HG02623 (cell line): ENCODE measurements around the gene FN1.

ENCODE experiments used
- ATAC-seq: cut with Tn5 transposase; IDR thresholded peaks from one replicate; pipeline ENCODE4 v1.9.1; 2021; ENCODE audit warnings: moderate library complexity; ENCODE audit not compliant: unreplicated experiment

Gene FN1

DNA sequence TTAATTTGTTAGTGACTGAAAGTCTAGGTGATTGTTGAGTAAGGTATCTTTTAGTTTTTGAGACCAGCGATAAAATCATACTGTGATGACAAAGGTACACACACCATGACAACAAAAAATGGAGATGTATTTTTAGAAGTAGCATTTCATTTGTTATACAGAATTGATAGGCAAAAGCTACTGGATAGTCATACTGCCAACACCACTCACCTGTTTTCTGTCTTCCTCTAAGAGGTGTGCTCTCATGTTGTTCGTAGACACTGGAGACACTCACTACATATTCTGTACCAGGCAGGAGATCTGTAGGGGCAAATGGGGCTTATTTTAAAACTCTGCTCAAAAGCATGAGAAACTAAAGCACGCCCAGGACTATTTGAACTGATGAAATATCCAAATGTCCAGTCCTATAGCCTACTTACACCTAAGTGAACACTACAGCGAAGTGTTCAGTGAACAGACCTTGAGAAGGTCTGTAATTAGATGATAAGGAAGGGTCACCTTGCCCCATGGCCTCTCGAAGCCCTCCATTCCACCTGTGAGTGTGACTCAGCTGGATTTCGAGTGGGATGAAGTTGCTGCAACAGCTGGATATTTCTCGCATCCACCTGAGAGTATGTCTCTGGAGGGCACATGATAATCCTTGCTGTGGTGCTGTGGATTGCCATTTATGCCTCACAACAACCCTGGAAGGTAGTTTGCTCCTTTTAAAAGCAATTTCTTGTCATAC is 47.7 kb downstream of the FN1 start:
- no peak for ATAC-seq

DNA sequence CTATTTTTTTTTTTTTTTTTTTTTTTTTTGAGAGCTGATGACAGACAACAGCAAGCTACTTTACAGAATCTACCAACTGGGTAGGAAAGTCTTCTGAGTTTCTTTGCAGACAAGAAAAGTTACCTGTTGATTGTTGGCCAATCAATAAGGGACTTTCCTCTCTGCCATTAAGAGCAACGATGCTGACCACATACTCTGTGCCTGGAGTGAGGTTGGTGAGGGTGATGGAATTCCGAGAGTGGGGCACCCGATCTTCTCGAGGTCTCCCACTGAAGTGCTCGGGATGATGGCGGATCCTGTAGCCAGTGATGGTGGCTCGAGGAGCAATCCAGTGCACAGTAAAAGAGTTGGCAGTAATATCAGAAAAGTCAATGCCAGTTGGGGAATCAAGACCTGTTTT is 49.3 kb downstream of the FN1 start:
- ATAC-seq, result no peak

DNA sequence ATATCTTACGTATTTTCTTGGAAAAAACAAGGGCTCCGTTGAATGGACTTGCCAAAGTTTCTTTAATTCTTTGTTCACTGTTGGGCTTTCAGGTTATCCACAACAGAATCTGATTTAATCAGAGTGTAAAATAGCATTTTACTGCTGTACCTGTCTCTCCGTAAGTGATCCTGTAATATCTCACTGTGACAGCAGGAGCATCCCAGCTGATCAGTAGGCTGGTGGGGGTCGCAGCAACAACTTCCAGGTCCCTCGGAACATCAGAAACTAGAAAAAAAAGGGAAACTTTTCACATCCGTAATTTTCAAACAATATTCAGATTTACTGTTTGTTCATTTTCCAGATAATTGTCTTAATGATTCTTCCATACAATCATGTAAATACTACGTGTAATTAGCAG is 51.2 kb downstream of the FN1 start:
- no peak for ATAC-seq

DNA sequence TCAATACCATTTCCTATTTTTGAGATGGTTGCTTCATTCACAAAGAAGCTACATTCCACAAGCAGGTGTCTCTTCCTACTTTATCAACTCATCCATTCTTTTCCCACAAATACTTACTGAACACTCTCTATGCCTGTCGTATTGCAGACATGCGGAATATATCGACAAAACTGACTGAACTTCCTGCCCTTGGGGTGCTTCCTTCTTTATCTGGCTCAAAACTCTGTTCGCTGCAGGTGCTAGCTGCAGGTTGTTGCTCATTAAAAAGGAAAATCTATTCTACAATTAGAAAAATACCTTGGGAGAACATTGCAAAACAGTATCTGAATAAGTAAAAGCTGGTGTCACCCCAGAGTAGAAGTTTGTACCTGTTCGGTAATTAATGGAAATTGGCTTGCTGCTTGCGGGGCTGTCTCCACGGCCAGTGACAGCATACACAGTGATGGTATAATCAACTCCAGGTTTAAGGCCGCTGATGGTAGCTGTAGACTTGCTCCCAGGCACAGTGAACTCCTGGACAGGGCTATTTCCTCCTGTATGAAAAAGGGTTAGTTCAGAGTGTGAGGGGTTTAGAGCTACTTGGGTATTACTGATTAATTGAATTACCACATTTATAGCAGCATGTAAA is 52.1 kb downstream of the FN1 start:
- no peak for ATAC-seq

DNA sequence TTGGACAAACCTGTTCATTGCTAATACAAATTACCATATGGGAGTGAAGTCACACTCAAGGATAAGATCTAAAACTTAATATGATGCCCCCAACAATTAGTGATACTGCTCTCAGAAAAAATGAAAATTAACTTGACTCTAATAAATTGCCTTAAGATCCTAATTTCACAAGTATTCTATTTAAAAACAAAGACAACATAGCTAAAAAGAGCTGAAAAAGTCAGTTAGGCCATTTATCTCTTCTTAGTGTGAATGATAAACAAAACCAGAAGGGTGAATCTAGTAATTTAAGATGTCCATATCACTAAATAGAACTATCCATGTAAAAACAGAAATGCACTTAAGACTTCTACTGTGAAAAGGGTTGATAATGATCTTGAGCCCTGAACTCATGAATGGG is 53.4 kb downstream of the FN1 start:
- no peak for ATAC-seq

DNA sequence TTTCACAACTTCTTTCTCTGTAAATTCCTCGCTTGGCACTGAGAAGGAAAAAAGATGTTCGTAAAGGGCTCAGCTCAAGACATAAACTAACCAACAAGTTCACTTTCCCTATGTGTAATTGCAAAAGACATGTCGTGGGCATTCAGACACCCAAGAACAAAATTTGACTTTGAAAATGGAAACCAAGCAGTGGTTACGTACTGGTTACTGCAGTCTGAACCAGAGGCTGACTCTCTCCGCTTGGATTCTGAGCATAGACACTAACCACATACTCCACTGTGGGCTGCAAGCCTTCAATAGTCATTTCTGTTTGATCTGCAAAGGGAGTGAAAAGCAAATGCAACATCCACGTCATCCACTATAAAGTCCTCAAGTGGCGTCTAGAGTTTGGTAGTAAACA is 53.9 kb downstream of the FN1 start:
- no peak for ATAC-seq

- ATAC-seq, result no peak
Observed at GRCh38 chr2:215380699-215381098, 55.2 kb downstream of the FN1 start.

DNA sequence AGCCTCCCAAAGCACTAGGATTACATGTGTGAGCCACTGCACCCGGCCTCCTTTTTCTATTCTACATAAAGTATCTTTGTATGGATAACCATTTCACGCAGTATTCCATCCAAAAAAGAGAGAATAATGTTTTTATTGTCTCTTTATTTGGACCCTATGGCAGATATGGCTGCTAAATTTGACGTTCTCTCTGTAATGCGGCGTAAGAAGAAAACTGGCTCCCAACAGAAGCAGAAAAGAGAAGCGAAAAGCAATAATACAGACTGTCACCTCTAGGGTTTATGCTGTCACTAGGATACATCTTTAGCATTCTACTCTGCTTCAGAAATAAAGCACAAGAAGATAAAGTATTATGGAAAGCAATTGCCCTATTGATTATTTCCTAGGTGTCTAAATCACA is 55.9 kb downstream of the FN1 start:
- ATAC-seq, result no peak

GRCh38 chr2:215379039-215379438 is 56.8 kb downstream of the FN1 start:
- no peak for ATAC-seq

GRCh38 chr2:215378045-215378444 is 57.8 kb downstream of the FN1 start:
- no peak for ATAC-seq

- no peak for ATAC-seq
Observed at GRCh38 chr2:215377283-215377682, 58.6 kb downstream of the FN1 start.

DNA sequence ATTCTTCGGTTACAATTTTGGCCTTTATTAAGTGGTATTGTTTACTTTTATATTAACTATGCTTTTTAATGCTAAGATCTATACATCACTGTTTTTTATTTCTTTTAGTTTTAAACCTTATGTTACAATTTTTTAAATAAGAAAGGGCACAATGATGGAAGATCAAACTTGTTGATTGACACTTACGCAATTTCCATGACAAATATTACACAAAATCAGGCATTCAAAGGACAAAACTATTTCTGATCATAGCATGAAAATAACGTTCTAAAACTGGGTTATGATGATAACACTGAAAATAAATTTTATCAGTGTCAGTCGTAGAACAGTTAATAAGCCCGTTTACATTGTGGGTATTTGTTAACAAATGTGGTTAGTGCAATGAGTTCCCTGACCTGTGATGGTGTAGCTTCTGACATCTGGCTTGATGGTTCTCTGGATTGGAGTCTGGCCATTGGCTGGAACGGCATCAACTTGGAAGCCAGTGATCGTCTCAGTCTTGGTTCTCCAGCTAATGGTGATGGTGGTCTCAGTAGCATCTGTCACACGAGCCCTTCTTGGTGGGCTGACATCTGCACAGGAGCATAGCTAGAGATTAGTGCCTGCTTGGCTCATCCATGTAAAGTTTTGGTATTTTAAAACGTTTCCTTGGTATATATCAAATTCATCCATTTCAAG is 59.6 kb downstream of the FN1 start:
- no peak for ATAC-seq

DNA sequence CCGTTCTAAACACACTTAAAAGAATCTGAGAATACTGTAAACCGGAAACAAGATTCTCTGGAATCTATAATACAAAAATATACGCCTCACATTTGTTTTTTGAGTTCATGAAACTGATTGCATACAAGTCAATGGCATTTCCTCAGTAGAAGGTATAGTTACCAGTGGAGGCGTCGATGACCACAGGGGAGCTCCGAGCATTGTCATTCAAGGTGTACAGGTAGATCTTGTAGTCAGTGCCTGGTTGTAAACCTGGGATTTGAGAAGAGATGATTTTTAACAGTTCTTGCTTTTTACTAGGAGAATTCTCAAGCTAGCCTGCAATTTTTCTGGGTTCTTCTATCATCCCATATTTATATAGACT is 60.4 kb downstream of the FN1 start:
- no peak for ATAC-seq

- no peak for ATAC-seq
Observed at GRCh38 chr2:215374642-215375466, 61.0 kb downstream of the FN1 start.

- ATAC-seq, result no peak
Observed at GRCh38 chr2:215374002-215374401, 61.9 kb downstream of the FN1 start.

- no peak for ATAC-seq
Observed at GRCh38 chr2:215372968-215373649, 62.8 kb downstream of the FN1 start.

GRCh38 chr2:215371915-215372897 is 63.7 kb downstream of the FN1 start:
- ATAC-seq, result no peak

DNA sequence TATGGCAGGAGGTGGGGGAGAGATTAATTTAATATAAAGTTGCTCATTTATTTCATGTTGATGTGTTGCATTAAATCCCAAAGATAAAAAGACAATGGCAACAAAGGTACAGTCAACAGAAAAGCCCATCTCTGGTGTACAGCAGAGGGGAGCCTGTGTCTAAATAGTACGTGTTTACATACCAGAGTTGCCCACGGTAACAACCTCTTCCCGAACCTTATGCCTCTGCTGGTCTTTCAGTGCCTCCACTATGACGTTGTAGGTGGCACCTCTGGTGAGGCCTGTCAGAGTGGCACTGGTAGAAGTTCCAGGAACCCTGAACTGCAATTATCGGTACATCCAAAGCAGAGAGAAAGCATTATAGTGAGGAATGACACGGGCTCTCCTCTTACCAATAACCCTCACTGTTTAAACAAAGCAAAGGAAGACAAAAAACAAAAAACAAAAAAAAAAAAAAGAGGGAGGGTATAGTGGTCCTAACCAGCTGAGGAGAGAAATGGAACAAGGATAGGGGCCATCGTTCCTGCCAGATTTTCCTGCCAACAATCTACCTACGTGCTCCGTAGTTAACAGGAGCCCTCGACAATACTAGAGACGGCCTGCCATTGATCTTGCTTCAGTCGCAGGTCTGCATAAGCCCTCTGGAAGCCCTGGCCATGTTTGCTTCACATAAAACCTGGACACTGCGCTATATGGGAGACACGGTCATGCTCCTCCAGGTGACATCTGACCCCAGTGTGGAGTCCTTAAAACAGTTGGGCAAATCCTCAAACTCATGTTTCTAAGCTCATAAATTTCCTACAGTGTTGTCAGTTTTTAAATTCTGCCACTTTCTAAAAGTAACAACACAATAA is 65.5 kb downstream of the FN1 start:
- no peak for ATAC-seq
